Measurements from ENCODE around the gene SGTA. TPM values are rescaled to one million over a fixed set of nuclear protein-coding genes. Genes with fewer than 3 reads are reported as not detected.
A peak's percentile ranks its signal among the peaks of the same experiment; 100 is the strongest.
"Not testable (repeated sequence)": the region's sequence is repeated elsewhere in the genome, so short reads cannot be mapped to it uniquely, and the experiment has no call there.

SGTA gene
- total RNA-seq = 10 to 100 TPM; 39.6 to 52.3 TPM
- long read RNA-seq, transcript SGTA-201 (12 exons, 2,330 nt) = major isoform, 75 of 119 reads
- long read RNA-seq, partial matches to known transcripts = 27 of 119 reads
- long read RNA-seq, other reads (novel, unspliced or antisense) = 16 of 119 reads

DNA sequence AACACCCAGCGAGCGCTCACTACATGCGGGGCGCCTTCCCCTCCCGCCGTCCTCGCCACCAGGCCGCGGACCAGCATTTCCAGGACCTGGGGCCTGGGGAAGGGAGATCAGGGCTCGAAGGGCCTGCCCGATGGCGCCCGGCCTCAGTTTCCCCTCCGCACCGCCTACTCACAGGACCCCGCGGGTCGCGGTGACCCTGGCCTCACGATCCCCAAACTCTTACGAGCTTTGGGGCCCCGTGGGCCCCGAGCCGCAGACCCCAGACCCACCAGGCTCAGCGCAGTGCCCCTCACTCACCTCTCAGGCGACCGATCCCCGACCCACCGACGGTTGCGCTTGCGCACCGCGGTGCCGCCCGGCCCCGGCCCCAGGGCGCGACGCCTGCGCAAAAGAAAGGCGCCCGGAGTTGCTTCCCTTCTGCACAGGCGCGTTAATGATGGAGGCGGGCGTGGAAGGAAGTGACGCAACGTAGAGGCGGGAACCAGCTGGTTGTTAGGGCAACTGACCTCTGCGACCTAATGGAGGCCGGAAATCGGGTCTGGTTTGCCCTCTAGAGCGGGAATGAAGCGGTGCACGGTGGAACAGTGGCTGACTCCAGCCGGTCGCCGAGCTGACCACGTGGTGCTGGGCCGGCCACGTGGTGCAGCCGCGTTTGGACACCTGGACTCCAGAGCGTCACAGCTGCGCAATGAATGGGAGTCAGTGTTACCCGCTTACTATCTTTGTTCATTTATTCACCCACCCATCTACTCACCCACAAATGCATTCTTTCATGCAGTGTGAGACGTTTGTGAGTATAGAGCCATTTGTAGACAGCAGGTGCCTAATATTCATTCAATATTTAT, at the start of gene SGTA:
Gene SGTA, minus strand, starts transcription at position 338 of the 845 bp plus-strand sequence. CDS start 14,205 bp downstream, outside the sequence.
- intact Hi-C loops (cut with DNase I, micrococcal nuclease) = no loop called here

DNA sequence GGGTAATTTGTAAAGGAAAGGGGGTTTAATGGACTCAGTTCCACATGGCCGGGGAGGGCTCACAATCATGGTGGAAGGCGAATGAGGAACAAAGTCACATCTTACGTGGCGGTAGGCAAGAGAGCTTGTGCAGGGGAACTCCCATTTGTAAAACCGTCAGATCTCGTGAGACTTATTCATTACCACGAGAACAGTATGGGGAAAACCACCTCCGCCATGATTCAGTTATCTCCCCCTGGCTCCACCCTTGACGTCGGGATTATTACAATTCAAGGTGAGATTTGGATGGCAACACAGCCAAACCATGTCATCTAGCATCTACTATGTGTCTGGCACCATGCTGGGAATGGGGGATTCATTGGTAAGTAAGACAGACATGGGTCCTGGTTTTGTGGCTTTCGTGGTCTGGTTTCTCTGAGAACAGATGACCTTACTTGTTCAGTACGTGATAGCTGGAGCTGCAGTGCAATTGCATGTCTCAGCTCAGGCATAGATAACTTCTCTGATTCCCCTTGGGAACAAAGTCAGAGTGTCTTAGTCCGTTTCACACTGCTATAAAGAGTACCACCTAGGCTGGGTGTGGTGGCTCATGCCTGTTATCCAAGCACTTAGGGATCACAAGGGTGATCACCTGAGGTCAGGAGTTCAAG, 44.9 kb upstream of the SGTA start:
- intact Hi-C loops (cut with DNase I, micrococcal nuclease) = no loop called here
- no peak for ATAC-seq
- no peak for DNase-seq

More for the DNA sequence above, at the start of gene SGTA:
- DNase-seq = peak; percentile 98 to 99
- peak; percentile 81 for ATAC-seq

DNA sequence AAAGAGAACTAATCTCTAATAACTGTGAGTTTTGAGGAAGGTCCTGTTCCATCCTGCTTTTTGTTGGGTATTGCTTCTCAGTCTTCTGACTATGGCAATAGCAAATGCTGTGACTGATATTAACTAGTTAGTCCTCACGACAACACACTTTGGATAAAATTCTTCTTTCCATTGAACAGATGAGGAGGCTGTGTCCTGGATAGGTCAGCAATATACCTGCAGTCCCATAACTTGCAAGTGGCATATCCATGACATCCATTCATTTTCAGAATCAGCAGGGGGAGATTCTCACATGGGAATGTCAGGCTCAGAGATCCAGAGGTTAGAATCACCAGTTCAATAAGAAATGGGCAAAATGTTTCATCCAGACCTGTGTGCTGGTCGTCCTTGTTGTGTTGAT, 43.9 kb upstream of the SGTA start:
- ATAC-seq (no peak), DNase-seq (no peak)
- intact Hi-C loops (cut with DNase I, micrococcal nuclease) = no loop called here

DNA sequence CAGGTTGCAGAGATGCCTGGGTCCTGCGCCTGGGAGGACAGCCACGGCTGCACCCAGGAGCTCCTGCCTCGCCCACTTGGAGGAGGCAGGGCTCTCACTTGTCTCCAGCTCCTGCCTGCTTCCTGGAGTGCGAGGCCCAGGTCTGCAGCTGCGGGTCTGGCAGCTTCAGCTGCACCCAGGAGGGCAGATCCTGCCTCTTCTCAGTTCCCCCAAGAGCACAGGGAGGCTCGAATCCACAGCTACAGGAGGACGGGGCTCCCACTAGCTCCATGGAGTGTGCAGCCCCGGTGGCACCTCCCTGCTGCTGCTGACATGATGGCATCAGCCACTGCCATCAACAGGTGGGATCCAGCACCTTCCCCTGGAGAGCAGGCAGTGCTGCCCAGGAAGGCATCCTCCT, 41.1 kb upstream of the SGTA start:
- ATAC-seq (no peak), DNase-seq (no peak)
- intact Hi-C loops (cut with DNase I, micrococcal nuclease) = no loop called here

GRCh38 chr19:2823646-2824045, 40.6 kb upstream of the SGTA start:
- ATAC-seq = no peak
- intact Hi-C loops (cut with DNase I, micrococcal nuclease) = no loop called here
- no peak for DNase-seq

- intact Hi-C loops (cut with DNase I, micrococcal nuclease) = no loop called here
These were observed 39.8 kb upstream of the SGTA start for GRCh38 chr19:2822846-2823245.

DNA sequence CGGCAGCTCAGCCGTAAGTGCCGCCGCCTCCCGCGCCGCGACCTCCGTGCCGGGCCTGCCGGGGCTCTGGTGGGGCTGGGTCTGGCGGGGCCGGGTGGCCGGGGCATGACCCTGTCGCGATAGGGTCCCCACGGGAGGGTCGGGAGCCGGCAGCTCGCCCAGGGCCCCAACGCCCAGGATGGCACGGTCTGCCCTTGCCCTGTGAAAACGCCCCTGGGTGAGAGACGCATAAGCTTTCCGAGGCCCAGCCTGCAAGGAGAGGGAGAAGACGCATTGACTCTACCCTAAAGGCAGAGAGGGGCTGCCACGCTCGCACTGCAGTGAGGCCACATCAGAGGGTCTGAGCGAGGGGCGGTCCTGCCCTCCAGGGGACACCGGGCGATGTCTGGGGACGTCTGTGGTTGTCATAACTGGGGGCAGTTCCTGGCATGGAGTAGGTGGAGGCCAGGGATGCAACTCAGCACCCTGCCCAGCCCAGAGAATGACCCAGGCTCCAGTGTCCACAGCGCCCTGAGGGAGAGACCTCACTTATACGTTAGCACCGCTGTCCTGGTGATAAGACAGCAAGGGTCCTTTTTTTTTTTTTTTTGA, 37.1 kb upstream of the SGTA start:
- ATAC-seq (peak; percentile 15), DNase-seq (peak in 1 of 2 donors; percentile 26)
- intact Hi-C loops (cut with DNase I, micrococcal nuclease) = no loop called here

More at GRCh38 chr19:2822846-2823245, 39.8 kb upstream of the SGTA start:
- DNase-seq = no peak
- no peak for ATAC-seq

GRCh38 chr19:2819540-2820111, 36.6 kb upstream of the SGTA start, which contains the start of gene ZNF554:
TSS of gene ZNF554 (plus strand) at chr19:2819868. CDS start at chr19:2820072, 204 bp downstream.
- ATAC-seq (peak; percentile 96), DNase-seq (peak; percentile 96 to 99)
- intact Hi-C loops (cut with DNase I, micrococcal nuclease) = no loop called here

DNA sequence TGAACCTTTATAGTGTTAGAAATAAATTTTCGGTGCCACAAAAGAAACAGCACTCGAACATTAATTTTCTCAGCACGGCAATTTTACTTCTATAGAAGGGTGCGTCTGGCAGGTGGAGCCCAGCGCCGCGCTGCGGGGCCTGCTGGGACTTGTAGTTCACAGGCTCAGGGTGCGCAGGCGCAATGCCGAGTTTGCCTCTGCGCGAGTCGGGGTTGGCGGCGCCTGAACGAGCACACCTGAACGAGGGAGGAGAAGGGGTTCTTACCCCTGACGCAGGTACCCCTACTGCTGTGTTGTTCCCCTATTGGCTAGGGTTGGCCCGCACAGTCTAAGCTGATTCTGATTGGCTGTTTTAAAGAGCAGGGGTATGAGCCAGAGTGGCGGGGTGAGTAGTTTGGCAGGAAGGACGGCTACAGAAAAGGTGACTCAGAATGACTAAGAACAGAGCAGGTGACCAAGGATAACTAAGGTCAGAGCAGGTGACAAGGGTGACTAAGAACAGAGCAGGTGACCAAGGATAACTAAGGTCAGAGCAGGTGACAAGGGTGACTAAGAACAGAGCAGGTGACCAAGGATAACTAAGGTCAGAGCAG, 34.3 kb upstream of the SGTA start:
- ATAC-seq; intact Hi-C loops (cut with DNase I, micrococcal nuclease); DNase-seq: not testable (repeated sequence)

- no peak for DNase-seq
- intact Hi-C loops (cut with DNase I, micrococcal nuclease) = no loop called here
- no peak for ATAC-seq
These were observed 33.6 kb upstream of the SGTA start for GRCh38 chr19:2816641-2817040.

DNA sequence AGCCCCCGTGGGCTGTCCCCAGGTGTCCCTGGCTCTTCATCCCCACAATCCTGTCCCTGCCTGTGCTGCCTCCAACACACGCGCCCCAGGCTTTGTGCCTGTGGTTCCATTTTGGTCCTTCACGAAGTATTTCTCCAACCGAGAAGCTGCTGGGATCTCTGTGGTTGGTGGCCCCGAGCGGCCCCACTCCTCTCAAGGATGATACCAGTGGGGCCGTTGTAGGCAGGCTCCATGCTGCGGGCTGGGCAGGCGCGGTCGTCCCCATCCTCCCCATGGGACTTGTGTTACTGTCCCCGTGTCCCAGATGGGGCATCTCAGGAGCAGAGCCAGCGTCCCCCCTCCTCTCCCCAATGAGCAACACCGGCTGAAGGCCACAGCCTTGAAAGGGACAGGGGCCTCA, 32.9 kb upstream of the SGTA start:
- no peak for DNase-seq
- intact Hi-C loops (cut with DNase I, micrococcal nuclease) = no loop called here
- no peak for ATAC-seq

DNA sequence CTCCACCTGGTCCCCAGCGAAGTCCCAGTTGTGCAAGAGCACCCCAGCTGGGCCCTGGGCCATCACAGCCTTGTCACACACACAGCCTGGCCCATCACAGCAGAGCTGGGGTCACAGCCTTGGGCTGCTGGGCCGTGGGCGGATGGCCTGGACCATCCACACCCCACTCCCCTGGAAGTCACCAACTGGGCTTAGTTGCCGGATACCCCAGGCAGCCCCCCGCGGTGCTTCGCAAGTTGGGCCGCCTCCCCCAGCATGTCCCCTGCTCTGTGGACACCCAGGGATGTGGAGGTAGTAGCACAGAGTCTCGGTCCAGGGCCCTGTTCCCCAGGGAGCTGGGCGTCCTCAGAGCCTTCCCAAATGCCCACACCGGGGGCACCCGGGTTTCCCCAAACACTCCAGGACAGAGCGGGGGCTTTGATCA, 32.1 kb upstream of the SGTA start:
- no peak for DNase-seq
- intact Hi-C loops (cut with DNase I, micrococcal nuclease) = no loop called here
- ATAC-seq = no peak

- ATAC-seq = no peak
- no peak for DNase-seq
- intact Hi-C loops (cut with DNase I, micrococcal nuclease) = no loop called here
These were observed 31.4 kb upstream of the SGTA start for GRCh38 chr19:2814426-2814825.

GRCh38 chr19:2813235-2814160, 30.4 kb upstream of the SGTA start:
- DNase-seq (no peak), ATAC-seq (no peak)
- intact Hi-C loops (cut with DNase I, micrococcal nuclease) = no loop called here

DNA sequence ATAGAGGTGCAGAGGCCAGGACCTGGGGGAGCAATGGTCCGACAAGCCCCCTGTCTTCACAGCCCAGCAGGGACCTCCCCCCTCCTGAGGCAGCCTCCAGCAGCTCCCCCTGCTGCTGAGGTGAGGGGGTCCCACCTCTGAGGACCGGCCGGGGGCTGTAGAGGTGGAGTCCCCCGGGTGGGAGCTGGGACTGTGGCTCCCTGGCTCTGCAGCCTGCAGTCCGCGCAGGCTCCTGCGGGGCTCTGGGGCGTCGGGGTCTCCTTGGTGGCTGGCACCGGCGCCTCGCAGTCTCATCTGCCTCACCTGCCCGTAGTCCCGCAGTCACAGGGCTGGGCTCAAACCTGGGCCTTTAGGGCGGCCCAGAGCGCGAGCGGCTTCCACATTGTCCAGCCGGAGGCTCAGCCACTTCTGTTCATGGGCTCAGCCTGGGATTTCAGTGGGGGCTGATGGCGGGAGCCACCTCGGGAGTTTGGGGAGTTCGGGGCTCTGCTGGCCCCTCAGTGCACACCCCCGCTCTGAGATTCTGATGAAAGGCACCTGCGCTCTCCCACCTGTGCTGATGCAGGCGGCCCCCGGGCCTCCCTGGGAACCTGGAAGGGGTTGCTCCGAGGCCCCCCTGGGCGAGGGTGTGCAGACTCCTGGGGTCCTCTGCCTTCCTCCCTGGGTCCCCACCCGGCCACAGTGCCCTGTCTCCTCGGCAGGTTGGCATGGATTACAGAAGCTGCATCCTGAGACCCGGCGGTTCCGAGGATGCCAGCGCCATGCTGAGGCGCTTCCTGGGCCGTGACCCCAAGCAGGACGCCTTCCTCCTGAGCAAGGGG, 29.6 kb upstream of the SGTA start:
- no peak for DNase-seq
- intact Hi-C loops (cut with DNase I, micrococcal nuclease) = no loop called here
- ATAC-seq = no peak

DNA sequence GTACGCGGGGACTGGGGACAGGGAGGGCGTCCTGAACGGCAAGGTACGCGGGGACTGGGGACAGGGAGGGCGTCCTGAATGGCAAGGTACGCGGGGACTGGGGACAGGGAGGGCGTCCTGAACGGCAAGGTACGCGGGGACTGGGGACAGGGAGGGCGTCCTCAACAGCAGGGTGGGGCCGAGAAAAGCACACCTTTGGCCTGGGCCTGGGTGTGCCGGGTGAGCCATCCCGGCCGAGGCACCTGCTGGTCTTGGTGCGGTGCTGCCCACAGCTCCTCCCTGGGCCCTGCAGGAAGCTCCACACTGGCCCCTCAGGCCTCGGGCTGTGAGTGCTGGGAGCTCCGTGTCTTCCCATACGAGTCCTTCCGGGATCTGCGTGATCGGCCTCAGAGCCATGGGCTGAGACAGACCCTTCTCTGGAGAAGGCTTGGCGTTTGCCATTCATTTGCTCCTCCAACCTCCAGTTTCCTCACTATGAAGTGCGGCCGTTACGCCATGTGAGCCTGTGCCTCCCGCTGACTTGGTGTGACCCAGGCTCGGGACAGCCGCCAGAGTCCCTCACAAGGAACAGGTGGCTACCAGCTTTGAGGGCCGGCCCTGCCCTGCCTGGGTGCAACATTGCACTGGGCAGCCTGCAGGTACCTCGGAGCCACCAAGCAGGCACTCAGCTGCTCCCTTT, 28.8 kb upstream of the SGTA start:
- DNase-seq (peak; percentile 62 to 68), ATAC-seq (peak; percentile 93)
- intact Hi-C loops (cut with DNase I, micrococcal nuclease) = no loop called here

All from left colon (tissue), 2 donors.